ENCODE results near the gene CDYL.

- TF ChIP-seq POLR2AphosphoS5 (IDR thresholded peaks at IDR 0.05; ENCODE audit: insufficient read depth in 1 of 2, low read depth in 1 of 2): no peak
- no peak for TF ChIP-seq POLR2A (IDR thresholded peaks at IDR 0.05)
- no peak for TF ChIP-seq CTCF (IDR thresholded peaks at IDR 0.05)
Measured at GRCh38 chr6:4846387-4846786, 70.2 kb downstream of the CDYL start.
